Activated CD4-positive, alpha-beta T cell treated with anti-CD3 and anti-CD28 coated beads, Interleukin-10, Interleukin-2, amounts not matched to agents 100 ng/mL and 50 ng/mL, durations not matched to agents 16 hours and 8 hours (primary cell): ENCODE data around the gene ADPRHL1.

Experiments
- DNase-seq: peaks from one replicate; pipeline ENCODE4 v3.0.0-alpha.2; 2020

ADPRHL1 gene

DNA sequence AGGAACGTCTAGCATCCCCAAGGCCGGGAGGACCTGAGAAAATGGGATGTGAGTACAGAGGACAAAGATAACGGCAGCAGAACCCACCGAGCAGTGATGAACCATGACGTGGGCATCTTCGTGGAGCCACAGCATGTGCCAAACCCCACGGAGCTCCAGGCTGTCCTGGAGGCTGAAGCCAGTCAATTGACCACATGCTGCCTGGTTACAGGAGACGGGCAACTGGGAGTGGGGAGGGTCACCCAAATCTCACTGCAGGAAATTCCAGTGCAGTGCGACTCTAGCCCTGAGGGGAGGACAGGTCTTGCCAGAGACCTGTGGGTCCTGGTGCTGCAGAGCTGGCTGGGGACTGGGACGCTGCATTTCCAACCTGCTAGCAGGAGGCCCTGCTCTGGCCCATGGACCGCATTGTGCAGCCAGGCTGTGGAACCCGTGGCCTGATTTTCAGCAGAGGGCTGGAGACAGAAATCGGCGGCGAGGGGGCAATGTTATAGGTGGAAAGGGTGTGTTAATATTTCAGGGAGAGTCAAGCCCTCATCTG is 86.2 kb downstream of the ADPRHL1 start:
- no peak for DNase-seq

DNA sequence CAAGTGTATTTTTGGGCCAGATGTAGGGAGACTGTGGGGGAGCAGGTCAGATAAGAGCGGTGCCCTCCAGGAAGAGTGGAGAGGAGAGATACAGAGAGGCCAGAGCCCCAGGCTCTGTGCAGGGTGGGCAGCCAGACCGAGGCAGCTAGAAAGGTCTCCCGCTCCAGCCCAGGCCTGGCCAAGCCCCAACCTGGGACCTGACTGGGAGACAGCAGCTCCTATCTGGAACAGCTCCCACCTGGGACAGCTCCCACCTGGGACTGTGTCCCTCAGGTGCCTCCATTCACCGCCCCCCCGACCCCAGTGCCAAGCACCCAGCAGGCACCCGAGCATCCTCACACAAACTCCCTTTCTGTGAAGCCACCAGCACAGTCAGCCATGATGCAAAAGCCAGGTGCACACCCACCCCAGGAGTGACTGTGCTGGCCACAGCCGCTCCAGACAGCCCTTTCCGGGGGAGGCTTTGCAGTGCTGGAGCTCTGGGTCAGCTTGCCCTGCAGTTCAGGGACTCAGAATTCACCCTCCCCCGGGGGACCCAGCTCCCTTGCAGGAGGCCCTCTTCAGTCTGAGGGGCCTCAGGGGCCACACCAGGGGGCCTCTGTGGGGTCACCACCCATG is 87.2 kb downstream of the ADPRHL1 start:
- DNase-seq = no peak

DNA sequence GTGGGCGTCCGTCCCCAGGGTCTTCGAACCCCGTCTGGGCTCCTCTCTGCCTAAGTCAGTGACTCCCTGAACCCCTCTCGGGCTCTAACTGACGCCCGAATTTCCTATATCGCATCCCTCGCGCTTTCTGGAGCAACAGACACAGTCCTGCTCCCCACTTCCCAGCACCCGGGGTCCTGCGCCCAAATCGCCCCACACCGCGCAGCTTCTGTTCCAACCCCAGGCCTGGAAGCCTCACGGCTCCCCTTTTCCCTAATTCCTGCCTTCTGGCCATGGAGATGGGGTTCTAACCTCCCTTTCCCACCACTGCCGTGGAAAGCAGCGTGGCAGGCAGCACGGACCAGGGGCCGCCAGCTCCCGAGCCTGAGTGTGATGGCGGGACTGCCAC is 87.7 kb downstream of the ADPRHL1 start:
- DNase-seq = no peak

DNA sequence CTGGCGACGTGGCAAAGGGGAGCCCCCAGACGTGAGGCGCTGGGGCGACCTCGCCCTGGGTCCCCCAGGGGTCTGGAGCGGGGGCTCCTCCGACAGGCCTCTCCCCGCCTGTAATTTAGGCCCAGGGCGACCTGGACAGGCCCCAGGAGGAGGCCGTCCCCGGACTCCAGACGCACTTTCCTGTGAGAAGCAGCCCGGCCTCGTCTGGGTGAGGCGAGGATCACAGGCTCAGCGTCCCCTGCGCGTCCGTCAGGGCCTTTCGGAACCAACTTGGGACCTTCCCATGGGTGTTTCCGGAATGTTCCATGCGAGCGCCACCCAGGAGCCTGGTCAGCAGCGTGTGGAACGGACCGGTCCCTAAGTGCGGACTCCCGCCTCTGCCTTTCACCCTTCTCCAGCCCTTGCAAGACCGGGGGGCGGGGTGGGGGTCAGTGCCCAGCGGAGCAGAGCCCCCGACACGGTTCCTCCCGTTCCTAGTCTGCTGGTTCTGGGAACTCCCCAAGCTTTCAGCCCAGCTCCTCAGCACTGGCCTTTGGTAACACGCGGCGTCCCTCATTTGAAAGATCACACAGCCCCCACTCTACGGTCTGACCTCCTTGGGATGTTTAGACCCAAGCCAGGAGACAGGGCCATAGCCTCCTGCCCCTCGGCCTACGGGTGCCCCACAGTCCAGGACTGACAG is 88.2 kb downstream of the ADPRHL1 start:
- DNase-seq = no peak

DNA sequence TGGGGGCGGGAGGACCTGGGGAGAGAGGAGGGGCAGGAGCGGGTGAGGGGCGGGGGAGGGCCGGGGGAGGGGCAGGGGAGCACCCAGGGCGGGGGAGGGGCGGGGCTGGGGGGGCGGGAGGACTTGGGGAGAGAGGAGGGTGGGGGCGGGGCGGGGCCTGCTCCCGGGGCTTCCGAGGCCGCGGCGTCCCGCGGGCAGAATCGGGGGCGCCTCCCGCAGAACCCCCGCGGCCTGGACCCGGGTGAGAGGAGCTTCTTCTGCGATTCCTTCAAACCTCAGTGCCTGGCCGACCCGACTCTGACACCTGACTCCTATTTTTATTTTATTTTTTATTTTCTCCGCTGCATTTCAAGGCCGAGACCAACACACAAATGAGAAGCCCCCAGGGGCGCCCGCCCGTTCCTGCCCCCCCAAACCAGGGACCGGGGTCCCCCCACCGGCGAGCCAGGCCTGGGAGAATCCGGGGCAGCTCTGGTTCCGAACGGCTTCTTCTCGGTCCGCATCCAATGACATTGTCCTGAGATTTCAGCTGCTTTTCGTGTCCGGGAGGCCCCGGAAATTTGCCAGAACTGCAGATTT is 88.9 kb downstream of the ADPRHL1 start:
- no peak for DNase-seq

DNA sequence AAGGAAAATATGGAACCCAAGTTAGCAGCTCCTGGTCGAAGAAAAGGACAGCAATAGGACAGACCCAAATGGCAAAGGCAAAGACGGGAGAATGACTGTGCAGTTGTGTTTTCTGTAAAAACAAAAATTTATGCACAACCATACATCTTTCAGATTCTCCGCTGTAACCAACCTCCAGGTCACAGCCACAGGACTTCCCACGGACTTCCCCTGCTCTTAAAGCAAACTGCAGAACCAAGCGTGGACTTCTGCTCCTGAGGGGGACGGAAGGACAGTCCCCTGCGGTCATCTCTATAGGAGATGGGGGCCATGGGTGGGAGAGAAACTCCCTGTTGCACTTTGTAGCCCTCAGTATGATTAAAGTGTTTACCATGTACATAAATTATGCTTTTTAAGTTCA is 91.9 kb downstream of the ADPRHL1 start:
- DNase-seq = no peak

DNA sequence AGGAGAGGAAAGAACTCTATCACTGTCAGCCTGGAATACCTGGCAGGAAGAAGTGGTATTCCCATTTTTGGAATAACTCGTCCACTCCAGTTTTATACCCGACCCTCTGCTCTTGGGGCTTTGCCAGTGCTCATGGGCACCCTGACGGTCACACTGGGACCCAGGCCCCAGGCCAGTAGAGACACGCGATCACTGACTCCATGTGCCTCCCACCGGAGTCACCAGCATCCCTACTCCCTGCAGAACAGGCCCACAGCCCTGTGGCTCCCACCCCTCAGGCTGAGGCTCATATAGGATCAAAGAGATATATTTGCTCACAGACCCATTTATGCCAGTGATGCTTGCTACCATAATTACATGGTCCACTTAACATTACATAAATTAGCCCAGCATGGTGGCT is 92.8 kb downstream of the ADPRHL1 start:
- no peak for DNase-seq

DNA sequence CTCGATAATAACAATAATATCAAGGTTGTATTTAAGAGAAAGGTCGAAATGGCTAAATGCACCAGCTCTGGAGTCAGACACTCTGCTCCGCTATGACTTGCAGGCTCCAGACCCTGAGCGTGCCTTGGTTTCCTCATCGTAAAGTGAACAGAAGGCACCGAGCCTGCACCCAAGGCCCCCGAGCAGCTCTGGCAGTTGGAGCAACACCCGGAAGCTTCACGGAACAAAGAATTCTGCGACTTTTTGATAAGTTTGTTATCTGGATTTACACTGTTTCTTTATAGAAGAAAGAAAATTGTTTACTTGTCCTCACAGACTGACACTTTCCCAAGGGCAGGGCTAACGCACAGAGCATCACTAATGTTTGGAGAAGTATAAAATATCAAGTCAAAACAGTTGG is 93.7 kb downstream of the ADPRHL1 start:
- DNase-seq = no peak

DNA sequence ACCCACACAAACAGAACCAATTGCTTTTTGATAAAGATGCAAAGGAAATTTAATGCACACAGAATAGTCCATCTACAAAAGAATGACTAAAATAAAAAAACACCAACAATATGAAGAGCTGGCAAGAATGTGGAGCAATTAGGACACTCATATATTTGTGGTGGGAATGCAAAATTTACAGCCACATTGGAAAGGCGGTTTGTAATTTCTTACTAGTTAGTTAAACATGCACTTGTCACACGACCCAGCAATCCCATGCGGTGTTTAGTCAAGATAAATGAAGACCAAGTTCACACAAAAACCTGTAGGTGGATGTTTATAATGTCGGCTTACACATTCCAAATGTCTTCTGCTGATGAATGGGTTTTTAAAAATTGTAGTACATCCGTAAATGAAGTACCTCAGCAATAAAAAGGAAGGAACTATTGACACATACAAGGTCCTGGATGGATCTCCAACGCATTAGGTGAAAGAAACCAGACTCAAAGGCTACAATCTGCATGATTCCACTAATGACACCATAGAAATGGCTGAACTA is 94.6 kb downstream of the ADPRHL1 start:
- no peak for DNase-seq

DNA sequence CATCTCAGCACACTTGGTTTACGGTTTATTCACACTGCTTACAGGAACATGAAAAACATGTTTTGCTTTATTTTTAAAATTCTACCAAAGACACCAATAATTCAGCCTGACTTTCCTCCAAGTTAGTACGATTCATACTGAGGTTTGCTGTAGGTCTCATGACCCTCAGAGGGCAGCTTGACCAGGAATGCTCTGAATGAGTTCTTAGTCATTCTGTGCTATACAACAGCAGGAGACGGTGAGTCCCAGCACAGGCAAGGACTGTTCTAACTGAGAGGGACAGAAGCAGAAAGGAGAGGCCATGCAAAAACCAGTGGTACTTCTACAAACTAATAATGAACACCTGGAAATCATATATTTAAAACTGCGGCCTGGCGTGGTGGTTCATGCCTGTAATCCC is 95.8 kb downstream of the ADPRHL1 start:
- no peak for DNase-seq

DNA sequence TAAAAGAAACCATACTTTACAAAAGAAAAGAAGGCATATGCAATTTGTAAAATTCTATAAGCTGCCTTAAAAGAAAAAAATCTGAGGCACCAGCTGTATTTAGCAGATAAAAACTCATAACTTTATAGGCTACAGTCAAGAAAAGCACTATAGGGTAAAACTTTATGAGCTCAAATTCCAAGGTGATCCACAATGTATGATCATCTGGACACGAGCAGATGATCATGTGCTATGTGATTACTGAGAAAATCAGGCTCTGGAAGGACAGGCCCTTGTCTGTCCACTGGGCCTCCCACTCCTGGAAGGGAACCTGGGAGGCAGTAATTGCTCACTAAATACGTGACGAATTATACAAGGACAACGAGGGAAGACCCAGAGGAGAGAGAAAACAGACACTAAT is 96.7 kb downstream of the ADPRHL1 start:
- no peak for DNase-seq

DNA sequence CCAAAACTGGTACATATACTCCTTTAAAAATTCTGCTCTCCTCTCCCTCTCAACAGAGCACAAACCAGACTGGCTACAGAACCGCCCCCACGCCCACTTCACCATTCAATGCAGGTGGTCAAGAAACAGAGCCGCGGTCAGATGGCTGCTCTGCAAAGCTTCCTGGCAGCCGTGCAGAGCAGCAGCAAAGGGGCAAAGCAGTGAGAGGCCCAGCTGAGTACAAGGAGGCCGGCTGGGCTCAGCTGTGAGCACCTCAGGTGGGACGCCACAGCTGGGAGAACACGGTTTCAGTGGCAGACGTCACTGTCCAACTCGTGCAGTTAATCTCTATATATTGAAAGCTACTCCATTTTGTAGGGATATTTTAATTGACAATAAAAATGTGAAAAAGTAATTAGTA is 97.7 kb downstream of the ADPRHL1 start:
- DNase-seq = no peak

DNA sequence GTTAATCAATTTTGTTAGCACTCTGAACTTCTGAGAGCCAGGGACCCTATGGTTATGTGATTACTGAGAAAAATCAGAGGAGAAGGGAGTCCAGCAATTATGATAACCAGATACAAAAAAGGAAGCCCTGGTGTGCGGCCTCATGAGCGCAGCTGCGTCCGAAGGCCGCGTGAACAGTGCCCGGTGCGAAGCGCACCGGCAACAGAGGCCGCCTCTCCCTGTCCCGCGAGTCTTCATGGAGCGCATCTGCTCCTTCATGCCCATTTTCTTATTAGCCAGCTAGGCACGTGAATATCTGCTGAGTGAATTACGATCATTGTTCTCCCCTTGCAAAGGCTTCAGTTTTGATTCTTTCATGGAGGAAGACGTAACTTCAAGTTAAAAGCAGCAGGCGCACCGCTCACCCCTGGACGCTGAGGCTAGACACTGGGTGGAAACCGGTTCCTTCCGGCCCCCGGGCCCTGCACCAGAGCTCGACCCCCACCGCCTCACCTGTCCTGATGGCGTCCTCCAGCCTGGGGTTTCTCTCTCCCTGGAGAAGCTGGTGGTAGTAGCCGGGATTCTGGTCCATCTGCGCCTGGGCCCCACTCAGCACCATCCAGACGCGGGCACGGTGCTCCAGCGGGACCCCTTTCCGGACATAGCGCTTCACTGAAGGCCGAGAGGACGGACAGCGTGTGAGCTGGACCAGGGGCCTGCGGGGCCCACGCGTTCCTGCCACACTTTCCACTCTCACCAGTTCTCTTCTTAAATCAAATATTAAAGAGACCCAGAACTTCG is 98.3 kb downstream of the ADPRHL1 start:
- DNase-seq = no peak

DNA sequence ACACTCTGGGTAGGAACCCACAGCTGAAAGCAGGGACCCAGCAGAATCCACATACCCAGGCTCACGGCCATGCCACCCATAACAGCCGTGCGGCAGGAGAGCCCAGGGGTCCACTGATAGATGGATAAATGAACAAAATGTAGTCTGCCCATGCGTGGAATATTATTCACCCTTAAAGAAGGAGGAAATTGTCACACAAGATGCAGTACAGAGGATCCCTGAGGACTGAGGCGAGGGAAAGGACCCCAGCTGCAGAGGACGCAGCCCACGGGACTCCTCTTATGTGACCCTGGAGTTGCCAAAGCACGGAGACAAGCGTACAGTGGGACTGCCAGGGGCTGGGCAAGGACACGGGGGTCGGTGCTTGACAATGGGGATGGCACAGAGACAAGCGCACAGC is 100.0 kb downstream of the ADPRHL1 start:
- DNase-seq = no peak

DNA sequence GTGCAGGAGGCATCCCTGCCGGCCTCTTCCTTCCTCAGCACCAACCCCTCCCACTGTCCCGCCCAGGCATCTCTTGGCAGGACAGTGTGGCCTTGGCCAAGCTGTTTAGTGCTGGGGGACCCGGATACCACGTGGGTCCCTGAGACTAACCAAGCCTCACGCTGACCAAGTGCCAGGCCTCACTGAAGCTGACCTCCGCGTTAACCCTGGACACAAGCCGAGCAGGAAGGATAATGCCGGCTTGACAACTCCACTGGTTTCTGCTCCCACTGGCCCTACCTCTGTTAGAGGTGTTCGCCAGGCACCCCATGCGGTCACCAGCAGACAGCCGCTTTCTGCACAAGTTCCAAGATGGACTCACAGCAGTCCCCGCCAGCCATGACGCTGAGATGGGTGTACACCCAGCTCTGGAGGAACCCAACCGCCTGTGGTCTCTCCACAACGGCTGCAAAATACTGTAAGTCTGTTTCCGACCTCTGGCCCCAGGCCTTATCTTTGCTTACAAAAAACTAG is 101.7 kb downstream of the ADPRHL1 start:
- DNase-seq = no peak

DNA sequence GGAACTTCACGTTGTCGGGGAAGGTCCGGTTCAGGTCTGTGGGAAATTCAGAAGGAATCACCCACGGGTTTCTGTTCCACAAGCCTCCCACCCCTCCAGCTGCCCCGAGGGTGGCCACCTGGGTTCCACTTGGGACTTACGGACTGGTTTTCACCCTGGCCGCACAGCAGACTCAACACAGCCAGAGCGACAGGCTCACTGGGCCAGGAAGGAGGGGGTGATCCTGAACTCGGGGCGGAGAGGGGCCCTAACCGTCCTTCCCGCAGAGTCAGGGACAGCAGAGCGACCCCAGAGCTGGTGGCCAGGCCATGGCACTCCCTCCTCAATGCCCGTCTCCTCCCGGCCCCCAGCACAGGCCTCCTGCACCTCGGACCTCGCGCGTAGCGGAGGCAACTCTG is 102.4 kb downstream of the ADPRHL1 start:
- no peak for DNase-seq

DNA sequence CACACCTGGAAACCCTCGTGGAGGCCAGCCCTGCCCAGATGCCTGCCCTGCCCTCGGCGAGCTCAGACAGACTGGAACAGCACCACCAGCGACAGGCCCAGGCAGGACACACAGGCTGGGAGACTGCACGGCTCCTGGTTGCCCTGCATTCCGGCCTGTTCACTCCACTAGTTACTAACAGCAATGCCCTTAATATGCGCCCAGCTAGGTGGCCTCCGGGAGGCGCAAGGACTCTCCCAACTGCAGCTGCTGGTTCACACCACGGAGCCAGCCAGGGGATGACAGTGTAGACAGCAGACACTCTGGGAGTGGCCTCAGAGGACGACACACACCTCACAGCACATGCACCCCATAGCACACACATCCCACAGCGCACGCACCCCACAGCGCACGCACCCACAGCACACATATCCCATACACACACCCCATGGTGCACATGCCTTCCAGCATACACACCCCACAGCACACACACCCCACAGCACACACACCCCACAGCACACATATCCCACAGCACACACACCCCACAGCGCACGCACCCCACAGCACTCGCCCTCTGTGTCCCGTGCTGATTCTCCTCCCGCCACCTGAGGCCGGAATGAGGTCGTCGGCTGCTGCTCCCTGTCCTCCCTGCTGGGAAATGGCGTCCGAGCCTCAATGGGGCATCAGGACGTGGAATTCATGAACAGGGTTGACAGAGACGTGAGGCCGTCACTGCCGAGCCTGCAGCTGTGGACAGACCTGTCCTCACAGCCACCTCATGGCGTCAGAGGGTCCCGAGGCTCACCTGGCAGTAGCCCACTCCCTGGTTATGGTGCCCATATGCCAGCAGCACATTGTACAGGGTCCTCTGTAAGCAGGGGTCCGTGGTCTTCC is 103.0 kb downstream of the ADPRHL1 start:
- no peak for DNase-seq
